GM21423 (cell line): ENCODE data around the gene NRCAM.

Source experiments
- ATAC-seq: cut with Tn5 transposase; IDR thresholded peaks from one replicate; pipeline ENCODE4 v1.9.1; 2021; ENCODE audit warnings: mild to moderate bottlenecking, moderate library complexity; ENCODE audit not compliant: unreplicated experiment

Gene NRCAM

DNA sequence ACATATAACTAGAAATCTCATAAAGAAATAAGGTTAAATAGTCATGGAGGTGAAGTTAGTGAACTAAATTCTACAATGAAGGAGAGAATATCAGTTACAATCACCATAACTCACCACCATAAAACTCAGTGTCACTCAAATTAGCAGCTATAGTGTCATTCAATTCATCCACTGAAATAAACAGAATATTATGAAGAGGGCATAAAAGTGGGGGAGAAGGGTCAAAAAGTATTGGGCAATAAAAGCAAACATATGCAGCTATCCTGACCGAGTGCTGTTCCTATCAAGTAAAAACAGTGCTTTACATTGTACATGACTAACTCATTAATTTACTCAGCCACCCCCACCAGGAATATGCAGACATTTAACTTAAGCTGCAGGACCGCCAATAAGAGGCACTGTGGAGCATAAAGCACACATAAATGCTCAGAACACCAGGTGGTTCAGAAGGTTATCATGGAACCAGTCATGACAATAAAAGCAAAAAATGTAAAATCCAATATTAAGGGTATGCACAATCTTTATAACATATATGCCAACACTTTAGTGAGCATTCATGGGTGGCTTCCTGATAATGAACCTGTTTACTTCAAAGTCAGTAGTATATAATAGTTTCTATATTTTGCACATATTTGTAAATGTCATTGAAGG, 230.6 kb downstream of the NRCAM start:
- ATAC-seq = no peak

DNA sequence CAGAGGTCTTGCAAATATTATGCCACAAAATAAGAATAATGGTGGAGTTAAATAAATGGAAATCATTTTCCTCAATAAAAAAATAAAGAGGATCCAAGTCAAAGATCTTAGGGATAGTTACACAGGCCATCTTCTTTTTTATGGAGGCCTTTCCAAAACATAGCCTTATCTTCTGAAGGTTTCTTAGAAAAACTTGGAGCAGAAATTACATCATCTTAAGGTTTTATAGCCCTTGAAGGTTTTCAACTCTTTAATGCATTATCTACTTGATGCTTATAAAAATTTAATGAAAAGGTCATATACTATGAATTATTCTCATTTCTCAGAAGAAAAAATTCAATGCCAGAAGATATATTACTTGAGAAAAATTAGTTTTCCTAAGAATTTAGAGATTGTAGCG, 231.8 kb downstream of the NRCAM start:
- ATAC-seq = no peak

DNA sequence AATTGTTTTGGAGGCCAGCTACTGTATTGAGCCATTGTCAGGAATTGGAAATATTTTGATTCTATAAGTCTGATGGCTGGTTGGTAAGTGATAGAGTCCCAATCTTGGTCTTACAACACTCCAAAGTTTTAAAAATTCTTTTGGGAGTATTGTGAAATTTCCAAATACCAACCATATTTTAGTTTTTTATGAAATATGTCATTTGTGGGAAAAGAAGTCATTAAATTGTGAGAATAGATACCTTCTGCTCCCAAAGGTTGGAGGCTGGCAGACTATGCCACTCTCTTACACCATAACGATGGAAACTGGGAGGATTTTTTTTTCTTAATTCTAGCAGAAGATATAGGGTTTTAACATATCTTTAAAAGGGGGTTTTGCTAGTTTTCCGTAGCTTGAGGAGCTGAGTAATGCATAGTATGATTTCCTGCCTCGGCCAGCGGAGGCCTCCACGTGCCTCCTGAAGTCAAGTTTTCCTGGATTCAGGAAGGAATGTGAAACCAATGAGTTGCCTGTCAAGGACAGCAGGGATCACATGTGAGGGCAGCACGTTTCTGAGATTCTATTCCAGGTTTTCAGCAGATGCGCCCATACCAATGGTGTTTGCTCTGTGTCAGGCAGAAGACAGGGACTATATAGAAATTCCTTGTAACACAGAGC, 233.9 kb downstream of the NRCAM start:
- ATAC-seq = no peak

DNA sequence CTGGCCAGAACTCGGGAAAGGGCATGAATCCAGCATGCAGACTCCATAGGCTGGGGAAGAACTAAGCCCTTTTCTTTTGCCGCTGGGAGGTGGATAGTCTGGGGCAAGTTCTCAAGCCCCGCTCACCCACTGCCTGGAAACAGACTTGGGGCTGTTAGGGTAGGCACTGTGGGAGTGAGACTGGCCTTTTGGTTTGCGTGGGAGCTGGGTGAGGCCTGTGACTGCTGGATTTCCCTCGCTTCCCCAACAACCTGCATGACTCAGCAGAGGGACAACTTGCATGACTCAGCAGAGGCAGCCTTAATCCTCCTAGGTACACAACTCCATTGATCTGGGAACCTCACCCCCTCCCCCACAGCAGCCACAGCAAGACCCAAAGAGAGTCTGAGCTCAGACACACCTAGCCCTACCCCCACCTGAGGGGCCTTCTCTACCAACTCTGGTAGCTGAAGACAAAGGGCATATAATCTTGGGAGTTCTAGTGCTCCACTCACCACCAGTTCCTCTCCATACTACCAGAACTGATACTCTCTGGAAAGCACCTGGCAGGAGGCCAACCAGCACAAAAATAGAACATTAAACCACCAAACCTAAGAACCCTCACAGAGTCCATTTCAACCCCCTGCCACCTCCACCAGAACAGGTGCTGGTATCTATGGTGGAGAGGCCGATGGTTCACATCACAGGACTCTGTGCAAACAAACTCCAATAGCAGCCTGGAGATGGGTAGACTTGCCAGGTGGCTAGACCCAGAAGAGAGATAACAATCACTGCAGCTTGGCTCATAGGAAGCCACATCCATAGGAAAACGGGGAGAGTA, 244.6 kb downstream of the NRCAM start:
- peak; percentile 72 for ATAC-seq

DNA sequence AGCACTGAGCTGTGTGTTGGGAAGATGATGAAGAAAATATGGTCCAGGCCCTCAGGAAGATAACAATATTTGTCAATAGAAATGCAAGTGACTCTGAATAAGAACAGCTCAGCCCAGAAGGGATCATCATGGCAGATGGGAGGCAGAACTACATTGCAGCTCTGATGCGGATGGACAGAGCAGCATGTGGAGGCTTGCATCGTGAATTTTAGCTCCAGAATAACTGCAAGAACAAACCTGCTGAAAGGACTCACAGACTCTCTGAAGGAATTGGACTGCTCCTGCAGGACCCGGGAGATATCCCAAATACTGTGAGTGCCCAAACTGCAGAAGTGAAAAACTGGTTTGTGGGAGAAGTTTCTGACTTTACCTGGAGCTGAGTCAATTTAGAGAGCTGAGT, 245.4 kb downstream of the NRCAM start:
- ATAC-seq = no peak

DNA sequence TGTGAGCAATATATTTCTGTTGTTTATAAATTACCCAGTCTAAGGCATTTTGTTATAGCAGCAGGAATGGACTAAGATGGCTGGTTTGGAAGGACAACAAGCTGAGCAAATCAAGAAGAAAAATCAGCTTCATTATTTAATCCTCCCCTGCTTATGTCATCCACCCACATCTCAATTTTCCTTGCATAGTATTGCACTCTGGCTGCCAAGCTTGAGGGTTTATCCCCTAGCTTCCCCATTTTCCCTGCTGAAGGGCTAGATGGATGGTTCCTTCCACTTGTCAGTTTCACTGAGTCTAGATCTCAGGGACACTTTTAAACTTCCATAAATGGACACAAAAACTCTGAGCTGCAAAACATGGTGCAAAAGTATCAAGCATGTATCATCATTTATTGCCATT, 250.9 kb downstream of the NRCAM start:
- ATAC-seq = no peak

DNA sequence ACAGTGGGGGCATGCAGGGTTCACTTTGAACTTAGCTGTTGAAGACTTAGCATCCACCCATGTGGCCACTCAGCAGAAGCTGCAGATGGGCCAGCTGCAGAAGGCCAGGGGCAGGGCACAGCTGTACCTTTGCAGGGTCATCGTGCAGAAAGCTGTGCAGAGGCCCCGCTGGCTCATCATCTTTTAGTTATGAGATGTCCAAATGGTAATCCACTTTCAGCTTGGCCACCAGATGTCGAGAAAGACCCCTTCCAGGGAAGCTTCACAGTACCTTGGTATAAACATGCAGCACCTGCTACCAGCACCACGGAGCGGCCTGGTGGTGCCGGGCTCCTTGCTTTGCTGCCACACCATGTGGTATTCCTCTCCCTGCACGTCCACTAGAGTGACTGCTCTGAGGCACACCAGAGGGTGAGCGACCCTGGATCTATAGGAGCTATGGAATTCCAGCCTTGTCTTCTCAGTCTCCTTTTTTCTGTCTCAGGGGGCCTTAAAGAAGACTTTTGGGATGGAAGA, 251.9 kb downstream of the NRCAM start:
- no peak for ATAC-seq

DNA sequence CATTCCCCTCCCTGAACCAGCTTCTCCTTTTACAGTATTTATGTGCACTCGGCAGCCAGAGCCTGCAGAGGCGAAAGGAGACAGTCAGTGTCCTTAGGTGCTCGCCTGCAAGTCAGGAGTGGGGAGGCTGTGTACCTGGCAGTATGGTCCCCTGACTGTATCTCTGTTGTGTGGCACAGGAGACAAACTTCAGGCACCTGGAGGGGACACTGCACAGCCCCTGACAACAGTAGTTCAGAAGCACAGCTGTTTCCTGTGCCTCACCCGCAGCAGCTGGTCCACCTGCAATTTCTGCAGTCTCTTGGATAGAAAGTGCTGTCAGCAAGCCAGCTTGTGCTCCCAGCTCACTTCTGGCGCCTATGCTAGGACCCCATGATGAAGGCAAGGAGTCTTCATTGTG, 252.7 kb downstream of the NRCAM start:
- ATAC-seq = peak; percentile 91

DNA sequence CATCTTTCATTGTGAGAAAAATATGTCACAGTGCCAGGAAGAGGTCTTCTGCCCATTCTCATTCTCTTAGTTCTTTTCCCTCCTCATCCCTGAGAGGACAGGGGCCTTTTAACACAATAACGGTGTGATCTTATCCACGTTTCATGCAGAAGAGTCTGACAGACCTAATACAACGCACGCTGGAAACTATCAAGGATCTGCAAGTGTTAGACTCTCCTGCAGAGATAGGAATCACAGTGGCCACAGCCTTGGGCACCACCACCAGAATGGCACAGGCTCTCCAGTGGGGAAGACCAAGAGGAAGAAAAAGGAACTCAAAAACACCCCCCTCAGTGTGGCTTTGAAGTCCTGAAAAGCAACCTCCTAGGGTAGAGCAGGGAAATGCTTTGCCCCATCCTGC, 253.5 kb downstream of the NRCAM start:
- ATAC-seq = no peak

DNA sequence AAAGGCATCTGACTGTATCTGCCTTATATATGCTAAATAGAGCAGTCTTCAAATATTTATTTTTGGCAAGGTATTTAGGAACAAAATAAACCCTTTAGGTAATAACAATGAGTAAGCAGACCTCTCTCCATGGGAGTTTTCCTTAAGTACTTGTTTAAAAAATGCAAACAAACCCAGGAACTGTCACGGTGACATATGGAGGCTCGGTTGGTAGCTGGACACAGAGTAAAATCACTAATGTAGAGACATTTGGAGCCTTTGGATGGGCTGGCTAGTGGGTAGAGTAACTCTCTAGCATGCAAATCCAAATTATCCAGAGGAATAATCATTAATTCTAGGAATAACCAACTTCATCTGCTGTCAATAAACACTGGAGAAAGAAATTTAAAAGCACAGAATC, 254.5 kb downstream of the NRCAM start:
- no peak for ATAC-seq

DNA sequence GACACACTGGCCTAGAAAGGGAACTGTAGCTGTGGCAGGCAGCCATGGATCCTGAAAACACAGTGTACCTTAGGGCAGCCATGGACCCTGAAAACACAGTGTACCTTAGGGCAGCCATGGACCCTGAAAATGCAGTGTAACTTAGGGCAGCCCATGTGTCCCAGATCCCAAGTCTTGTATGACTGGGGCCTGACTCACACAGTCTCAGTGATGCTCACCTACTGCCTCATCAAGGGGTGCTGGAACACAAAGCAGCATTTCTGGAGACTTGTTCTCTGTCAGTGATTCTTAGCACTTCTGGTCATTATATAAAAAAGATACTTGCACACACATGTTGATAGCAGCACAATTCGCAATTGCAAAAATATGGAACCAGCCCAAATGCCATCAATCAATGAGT, 255.9 kb downstream of the NRCAM start:
- ATAC-seq = no peak

DNA sequence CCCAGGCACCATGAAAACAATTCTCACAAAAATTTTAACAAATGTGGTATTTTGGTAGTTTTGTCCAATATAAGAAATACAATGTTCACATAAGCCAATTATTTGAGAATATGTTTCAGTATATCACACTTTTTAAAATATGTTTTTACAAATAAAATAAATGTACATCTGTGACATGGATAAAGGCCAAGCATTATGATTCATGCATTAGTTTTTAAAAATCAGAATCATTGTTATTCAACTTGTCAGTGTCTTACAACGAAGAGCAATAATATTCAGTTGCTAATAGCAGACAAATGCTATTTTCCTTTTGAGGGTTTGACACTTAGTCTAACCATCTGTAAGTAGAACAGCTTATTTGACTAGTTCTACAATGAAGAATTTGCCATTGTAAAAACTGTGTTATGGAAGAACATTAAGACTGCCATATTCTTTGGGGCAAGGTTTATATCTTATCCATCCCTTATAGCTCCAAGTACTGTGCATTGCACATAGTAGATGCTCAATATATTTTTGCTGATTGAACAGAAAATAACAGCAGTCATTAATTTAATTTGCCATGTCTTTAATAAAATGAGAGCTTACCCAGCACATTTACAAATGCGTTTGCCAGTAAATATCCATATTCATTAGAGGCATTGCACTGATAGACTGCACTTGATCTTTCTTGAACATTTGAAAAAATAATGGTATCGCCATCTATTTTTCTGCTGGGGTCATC, 258.7 kb downstream of the NRCAM start:
- ATAC-seq = no peak

DNA sequence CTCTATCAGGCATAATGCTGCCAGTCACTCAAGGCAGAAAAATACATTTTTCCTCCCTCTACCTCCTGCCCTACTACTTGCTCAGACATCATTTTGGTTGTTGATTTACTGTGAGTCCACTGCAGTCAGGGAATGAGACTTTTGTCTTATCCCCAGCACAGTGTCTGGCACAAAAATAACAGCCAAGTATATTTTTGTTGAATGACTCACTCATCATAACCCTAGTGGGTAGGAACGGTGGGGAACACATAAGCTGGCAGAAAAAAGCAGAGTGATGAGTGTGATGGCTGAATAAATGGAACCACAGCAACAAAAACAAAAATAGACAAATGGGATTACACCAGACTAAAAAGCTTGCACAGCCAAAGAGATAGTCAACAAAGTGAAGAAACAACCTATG, 260.2 kb downstream of the NRCAM start:
- no peak for ATAC-seq

DNA sequence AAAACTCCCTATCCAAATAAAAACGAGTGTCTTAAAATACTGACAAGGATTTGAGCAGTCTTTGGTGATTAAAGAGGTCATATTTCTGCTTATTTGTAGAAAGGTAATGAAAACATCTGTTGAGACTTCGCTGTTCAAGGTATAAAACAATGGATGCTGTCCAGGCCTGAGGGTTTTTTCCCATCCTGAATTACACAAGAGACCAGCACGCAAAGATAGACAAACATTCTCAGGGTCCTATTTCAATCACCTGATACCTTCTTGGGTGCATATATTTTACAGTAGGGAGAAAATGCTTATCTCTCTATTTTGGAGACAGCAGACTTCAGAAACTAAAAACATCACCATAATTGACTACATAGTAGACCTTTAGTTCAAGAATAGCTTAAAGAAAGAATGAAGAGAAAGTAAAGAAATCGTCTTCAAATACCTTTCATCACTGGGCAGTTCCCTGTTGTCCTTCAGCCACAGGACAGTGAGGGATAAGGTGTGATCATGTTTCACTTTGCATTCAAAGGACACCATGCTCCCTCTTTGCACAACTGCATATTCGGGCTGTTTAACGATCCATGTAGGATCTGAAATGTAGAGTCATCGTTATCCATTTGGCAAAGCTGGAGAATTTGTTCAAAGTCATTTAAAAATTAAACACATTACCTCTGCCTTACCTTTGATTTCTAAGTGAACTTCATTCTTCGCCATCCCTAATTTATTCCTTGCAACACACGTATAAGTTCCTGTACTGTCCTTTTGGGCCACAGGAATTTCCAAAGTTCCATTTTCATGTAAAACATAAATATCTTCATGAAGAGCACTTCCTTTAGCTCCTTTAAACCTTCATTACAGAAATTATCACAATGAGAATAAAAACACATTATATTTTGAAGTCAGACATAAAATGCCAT, 262.4 kb downstream of the NRCAM start:
- no peak for ATAC-seq

DNA sequence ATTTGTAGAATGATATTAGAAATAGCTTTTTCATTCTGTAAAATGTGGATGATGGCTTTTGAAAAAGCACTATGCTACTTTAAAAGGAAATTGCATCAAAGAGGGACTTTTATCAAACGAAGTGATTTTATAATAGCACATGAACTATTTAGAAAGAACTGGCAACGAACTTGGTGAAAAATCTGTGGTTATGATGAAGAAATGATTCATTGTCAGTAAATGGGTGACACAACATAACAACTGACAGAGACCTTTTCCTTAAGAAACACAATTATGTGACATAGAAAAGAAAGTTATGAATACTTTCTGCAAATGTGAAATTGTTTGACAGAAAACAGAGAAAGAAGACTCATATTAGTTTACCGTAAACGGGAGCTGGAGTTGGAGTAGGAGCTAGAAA, 265.3 kb downstream of the NRCAM start:
- no peak for ATAC-seq

DNA sequence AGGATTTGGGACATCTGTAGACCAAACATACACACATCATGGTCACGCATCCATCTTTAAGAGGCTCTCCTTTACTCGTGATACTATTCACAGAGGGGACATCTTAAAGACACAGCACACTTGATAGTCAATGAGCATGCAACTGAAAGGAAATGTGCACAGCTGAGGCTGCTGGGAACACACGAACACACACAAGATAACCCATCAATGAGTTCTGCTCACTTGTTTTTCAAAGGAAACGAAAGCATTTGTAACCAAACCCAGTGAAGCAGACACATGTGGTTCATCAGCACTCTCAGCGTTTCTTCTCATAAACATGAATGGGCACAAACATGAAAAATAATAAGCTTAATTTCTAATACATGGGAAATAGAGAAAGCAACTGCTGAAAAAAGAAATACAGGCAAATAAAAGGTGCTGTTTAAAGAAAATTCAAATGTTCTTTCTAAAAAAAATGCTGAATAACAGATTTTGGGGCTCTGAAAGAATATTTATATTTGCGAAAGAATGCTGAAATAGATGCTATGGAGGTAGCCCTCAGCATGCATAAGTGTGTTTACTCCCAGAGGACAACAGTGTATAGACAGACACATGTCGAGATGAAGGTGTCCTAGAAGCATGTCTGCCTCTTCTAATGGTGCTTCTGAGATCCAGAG, 266.4 kb downstream of the NRCAM start:
- ATAC-seq = peak; percentile 98

DNA sequence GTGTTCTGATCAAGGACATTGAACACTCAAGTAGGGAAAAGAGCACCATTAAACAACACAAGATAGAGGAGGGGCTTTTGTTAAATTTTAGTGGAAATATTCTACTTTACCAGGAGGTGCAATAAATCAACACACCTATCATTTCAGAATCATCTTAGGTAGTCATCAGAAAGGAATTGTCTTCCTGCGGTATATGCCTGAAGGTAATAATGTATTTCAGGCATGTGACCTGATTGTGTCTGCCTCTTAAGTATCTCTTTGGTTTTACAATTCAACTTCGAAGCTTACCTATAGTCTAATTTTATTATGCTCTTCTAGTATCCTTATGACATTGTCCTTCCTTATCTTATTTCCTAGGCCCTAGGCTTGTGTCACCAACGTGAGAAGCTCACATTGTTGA, 267.5 kb downstream of the NRCAM start:
- no peak for ATAC-seq

DNA sequence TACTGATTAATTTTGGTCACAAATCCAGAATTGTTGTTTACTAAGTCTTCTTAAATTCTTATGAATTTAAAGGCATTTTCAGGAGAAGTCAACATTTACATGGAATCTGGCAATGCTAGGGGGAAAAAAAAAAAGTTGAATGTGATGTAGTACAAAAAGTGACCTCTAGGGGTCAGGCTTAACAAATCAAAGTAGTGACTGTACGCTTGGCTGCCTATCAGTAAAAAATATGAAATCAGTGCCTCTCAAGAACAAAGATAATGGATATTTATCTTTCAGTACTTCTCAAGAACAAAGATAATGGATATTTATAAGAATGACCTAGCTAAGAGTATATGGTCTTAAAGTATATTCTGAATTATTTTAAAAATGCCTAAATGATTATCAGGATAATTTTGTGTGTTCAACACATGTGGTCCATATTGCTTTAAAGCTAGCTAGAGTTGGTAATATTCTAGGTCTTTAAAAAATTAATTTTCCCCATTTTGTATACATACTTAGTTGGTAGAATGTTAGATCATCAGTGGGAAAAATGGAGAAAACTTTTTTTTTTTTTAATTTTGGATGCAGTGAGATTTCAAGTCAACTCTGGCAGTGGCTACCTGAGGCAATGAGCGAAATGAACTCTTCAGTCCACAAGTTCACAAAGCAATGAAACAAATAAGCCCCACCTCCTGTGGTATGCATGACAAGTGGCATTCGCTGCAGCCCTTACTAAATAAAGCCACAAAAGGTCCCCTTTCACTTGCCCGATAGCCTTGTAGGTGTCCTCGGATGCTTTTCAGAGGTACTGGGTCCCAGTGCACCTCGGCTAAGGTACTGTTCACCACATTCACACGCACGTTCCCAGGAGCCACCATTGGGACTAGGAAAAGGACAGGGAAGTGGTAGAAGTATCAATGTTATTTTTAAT, 274.9 kb downstream of the NRCAM start:
- ATAC-seq = no peak

DNA sequence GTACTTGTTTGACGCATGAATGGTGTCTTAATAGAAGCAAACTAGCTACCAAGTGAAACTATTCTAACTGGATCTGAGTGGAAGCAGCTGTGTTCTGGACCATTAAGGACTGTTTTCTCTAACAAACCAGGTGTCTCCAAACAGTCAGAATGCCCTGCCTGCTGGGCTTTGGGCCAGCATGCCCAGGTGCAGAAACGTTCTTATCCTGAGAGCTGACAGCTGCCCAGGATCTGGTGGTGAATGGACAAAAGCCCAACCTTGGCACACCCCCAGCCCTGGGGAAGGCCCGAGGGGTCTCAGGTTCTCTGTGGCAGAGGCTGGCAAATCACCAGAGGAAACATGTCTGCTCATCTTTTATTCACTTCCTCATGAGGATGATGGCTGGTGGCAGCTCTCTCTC, 277.8 kb downstream of the NRCAM start:
- ATAC-seq = no peak
